Right renal pelvis (tissue), 4 donors: ENCODE measurements around the gene MUC2. TPM values are rescaled to one million over a fixed set of nuclear protein-coding genes. Genes with fewer than 3 reads are reported as not detected.

Experiments used
- DNase-seq, 4 donors: peaks; one replicate each; pipeline ENCODE4 v3.0.0-alpha.2; 2013; ENCODE audit warnings: low read depth in 4 of 4, low spot score in 3 of 4, missing footprints in 1 of 4
- polyA plus RNA-seq, 4 donors: library from polyadenylated mRNA; unstranded; fragments of 120-200 nt; gene quantifications; one replicate each; pipeline ENCODE4 v1.2.1, GENCODE V29; 2013; ENCODE audit not compliant: insufficient read length in 4 of 4

The MUC2 gene
- polyA plus RNA-seq, 4 donors = 0.01 to 0.66 (median 0.10) TPM

DNA sequence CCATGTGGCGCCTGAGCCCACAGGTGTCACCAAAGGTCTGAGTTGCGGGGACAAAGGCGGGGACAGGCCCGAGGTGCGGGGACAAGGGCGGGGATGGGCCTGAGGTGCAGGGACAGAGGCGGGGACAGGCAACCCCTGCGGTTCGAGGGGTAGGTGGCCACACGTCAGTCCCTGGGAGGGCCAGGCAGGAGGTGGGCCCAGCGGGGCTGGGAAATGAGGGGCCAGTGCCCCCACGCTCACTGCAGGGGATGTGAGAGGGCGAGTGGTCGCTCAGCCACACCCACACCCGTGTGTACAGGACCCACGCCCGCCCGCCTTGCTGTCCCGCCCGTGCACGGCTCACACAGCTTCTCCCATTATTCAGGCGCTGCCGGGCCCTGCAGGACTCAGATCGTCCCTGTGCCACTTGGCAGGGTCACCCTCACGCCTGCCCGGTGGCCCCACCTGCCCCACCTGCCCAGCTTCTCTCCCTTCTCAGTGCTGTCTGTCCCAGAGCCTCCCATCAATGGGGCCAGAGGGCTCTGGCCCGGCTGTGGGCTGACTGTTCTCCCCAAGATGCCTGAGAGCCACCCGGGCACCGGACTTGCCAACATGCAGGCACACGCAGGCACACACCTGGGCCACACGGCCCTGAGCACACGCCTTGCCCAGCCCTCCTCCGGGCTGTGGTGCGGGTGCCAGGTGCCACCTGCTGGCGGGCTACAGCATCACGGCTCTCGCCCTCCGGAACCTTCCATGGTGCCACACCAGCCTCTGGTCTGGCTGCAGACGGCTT is 23.9 kb upstream of the MUC2 start:
- DNase-seq = peak in 3 of 4 donors; percentile 47 to 65 (median 49)

DNA sequence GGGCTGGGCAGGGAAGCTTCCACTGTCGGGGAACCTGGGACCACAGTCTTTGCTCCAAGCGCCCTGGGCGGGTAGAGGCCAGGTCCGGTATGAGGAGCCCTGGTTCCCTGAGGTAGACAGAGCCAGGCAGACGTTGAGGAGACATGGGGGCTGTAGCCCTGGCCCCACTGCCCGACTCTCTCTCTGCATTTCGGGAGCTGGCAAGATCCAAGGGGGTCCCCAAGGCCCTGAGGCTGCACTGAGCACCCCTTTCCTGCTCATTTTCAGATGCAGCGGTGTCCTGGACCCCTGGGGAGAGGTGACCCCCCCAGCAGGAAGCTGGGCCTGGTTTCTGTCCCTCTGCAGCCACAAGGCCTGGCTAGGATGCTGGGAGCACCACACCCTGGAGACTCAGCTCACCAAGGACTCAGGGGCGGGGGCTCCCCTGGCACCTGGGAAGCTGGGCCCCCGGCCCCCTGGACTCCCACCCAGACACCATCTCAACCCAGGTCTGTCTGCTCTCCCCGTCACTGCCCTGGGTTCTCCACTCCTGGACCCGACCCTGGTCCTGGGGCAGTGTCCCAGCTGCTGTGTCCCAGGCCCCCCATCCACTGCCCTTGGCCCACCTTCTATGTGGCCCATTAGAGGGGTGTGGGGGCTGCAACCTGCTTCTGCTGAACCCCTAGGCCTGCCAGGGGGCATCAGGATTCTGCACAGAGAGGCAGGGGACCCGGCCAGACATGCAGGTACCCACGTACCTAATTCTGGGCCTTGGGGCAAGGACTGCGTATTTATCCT is 23.1 kb upstream of the MUC2 start:
- no peak for DNase-seq

DNA sequence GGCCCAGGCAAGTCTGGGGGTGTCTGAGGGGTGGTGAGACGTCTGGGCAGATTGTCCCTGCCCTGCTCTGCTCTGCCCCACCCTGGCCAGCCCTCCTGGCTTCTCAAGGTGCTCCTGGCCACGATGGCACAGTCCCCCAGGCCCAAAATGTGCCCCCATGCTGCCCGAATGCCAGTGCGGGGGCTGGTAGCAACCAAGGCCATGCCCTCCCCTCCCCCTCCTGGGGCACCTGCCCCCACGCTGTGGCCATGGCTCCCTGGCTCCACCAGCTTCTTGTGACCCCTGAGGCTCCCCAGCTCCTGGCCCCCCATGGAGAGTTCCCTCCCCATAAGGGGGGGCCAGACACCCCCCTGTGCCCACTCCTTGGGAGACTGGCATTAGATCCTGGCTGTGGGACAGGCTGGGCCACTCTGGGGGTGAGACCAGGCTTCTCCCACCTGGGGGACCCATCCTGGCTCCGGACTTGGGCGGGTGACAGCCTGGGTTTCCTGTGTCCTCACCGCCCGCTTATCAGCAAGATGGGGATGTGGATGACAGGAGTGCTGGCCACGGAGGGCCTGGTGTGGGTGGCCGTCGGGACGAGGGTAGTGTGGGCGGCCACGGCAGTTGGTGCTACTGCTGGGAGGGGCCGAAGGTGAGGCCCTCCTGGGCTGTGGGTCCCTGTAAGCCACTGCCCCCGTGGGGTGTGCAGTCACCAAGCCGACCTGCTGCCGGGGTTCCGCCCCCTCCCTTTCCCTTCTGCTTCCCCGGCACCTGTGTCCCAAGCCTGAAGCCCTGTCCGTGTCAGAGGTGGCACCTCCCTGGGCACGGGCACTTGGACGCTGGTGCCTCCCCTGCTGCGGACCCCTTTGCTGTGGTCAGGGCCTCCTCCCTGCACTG is 22.3 kb upstream of the MUC2 start:
- DNase-seq = no peak

DNA sequence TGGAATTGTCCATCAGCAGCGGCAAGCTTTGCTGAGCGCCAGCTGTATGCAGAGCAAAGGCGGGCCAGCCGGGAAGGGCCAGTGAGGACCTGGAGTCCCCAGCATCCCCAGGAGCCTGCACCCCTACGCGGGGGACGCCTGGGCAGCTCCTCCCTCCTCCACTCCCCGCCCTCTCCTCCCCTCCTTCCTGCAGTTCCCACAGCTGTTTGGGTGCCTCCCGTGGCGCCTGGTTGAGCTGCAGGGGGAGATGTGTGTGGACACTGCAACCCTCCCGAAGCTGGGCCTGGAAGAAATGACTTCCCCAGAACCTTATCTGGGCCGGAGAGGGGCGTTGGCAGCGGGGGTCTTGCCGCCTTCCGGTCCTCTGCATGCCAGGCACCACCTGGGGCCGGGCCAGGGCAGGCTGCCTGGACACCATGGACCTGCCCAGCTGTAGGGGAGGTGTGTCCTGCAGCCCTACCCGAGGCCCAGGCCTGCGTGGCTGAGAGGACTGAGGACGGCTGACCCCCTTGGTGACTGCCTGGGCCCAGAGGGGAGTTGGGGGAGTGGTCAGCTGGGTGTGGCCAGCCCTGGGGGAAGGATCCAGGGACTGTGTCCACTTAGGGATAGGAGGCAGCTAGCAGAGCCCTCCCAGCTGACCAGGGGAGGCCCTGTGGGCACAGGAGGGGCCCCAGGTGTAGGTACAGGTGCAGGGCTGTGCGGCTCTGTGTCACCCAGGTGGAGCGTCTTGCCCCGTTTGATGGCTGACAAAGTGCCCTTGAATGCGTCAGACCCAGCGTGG is 21.4 kb upstream of the MUC2 start:
- DNase-seq = no peak

DNA sequence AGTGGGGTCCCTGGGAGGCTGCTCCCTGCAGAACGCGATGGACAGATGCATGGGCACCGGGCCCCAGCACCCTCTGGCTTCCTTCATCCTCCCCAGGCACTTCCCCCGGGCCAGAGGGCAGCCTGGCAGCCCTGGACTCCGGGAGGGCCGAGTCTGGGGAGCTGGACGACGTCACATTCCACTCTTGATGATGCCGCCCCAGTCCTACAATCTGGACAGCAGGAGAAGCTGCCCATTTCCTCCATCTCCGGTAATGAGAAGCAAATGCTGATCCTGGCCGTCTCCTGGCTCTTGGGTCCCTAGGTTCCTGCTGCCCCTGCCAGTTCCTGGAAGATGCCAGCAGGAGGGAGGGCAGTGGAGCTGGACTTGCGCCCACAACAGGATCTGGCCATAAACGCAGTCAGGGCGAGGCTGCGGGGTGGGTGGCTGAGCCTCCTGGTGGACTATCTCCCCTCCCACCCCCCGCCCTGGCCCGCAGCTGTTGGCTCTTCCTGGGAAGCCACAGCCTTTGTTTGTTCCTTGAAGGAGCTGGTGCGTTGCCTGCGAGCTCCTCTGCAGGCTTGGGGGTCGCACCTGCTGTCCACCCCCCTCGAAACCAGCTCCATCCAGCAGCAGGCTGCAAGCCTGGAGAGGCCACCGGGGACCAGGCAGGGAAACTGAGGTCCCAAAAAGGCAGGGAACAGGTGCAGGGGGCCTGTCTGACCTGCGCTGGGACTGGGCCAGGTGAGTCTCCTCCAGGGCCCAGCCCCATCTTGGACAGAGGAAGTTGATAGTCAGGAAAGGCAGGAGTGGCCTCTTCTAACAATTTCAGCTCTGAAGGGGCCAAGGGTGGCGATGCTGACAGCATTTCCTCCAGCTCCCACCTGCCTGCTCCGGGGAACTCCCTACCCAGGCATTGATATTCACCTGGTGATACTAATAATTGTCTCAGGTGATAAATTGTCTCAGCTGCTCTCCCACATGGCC is 20.2 kb upstream of the MUC2 start:
- no peak for DNase-seq

DNA sequence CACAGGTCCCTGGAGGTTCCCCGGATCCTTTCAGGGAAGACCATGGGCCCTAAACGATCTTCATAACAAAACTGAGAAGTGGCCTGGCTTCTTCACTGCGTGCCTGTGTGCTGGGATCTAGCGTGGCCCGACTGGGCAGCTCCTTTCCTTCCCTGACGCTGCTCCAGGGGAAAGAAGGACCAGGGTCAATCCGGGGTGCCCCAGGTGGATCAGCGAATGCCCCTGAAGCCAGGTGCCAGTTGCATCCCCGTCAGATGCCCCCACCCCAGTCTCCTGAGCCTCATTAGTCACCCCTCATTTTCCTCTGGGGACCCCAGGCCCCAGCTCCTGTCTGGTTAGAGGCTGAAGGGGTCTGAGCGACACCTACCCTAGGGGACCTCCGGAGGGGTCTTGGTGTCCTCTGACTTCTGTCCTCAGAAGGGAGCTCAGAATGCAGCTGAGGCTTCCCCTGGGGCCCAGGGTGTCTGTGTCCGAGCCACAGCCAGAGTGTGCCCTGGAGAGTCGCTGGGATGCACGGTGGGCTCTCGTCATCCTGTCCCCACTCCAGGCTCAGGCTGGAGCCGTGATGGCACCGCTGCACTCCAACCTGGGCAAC is 19.5 kb upstream of the MUC2 start:
- DNase-seq = no peak

DNA sequence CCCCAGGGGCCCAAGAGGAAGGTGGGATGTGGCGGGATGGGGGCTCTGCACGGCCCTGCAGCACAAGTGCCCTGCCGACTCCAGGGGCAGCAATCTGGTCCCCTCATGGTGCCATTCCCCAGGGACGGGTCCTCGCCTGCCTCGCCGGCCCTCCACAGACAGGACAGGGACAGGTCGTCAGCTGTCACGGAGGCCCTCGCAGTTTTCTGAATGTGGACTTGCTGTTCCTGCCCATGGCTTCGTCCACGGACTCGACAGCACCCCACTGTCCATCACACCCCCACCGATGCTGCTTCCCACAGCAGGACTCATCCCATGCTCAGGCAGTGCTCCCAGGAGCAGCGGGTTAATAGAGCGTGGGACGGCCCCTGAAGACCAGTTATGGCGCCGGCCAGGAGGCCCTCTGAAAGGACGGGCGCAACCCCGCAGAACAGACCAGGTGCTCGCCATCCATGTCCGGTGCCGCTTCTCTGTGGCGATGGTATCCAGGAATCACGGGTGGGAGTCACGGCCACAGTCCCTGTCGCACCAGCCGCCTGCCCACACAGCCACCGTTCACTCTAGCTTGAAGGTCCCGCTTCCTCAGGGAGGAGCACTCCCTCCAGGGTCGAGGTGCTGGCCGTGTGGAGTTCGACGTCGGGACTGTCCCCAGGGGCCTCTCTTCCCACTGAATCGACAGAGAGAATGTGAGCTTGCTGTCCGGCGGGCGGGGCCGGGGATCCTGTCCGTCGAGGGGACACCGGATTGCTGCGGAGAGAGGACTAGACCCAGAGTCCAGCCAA is 18.5 kb upstream of the MUC2 start:
- no peak for DNase-seq

DNA sequence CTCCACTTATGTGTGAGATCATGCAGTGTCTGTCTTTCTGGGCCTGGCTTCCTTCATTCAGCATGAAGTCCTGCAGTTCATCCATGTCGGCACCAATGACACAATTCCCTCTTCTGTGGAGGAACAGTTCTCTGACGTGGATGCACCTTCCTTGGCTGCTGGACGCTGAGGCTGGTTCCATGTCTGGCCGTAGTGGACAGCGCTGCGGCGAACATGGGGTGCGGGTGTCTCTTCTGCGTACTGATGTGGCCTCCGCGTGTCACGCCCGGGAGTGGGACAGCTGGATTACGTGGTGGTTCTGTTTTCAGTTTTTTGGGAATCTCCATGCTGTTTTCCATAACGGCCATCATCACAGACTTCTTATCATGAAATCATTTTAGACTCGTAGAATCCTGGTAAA is 16.9 kb upstream of the MUC2 start:
- no peak for DNase-seq

DNA sequence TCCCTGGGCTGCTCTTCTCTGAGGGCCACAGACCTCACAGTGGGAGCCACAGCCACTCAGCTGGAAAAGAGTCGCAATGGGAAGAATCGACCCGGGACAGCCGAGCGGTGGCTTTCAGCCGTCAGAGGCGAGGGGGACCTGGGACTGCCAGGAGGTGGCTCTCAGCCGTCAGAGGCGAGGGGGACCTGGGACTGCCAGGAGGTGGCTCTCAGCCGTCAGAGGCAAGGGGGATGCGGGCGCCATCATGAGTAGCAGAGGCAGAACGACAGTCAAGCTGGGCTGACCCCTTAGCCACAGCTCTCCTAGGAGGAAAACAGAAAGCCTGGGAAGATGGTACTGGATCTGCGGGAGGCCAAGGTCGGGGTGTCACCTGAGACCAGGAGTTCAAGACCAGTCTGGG is 14.9 kb upstream of the MUC2 start:
- no peak for DNase-seq

DNA sequence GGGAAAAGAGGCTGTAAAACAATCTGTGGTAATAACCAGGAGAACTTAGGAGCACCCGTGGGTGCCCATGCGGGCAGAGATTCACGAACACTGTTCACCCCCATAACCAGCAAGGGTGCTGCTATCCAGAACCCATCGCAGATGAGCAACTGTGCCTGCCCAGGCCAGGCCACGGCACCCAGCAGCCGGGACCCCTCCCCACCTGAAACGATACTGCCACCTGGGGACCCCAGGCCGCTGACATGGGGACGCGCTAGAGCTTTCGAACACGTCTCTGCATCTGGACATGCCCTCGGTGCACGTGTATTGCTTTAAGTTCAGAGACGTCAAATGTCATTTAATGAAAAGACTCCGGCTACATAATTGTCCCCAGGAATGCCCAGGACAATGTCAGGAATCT is 14.3 kb upstream of the MUC2 start:
- no peak for DNase-seq

DNA sequence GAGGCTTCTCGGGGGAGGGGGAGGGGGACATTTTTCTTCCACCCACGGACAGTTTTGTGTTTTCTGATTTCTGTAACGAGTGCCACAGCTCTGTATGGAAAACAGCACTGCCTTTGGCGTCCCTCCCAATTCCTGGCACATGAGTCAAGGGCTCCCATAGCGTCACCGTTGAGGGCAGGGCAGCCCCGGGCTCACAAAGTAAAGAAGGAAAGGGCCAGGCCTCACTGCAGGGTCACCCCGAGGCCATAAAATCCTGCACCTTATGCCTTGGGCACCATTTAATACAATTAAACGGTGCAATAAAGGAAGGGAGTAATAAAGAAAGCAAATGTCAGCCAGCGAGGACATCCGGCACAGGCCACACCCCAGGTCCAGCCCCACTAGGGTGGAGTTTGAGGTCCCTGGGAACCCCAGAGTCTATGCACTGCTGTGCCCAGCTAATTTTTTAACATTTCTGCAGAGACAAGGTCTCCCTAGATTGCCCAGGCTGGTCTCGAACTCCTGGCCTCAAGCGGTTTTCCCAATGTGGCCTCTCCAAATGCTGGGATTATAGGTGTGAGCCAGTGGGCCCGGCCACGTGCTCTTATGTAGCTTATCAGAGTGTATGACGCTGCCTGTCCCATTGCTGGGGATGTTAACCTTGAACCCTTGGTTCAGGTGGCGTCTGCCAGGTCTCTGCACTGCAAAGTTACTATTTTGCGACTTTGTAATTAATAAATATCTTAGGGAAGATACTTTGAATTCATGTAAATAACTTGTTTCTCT is 13.6 kb upstream of the MUC2 start:
- DNase-seq = no peak

DNA sequence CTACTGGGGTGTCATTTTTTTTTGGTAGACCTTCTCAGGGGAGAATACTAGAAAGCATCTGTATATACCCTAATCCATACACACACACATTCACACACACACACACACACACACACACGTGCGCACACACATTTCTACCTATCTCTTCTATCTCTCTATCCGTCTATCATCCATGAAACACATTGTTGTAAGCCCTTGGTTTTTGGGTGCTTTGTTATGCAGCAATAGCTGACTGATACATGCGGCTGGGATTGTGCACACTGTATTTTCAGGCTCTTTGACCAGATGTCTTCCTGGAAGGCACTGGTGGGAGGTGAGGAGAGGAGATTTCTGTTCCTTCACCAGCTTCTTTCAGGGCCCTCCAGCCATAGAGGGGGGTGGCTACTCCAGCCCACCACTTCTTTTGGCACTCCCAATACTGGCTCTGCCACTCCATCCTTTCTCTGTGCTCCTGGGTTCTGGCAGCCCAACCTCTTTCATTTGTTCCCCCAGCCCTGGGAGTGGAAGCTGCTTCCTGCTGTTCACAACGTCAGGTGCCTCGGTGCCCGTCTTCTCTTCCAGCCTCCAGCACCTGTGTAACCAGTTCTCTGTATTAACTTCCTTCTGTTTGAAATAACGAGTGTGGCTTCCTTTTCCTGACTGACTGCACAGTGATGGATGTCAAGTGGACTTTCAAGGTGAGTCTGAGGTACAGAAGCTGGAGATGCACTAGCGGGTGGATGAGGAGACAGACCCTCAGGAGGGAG is 12.4 kb upstream of the MUC2 start:
- no peak for DNase-seq

DNA sequence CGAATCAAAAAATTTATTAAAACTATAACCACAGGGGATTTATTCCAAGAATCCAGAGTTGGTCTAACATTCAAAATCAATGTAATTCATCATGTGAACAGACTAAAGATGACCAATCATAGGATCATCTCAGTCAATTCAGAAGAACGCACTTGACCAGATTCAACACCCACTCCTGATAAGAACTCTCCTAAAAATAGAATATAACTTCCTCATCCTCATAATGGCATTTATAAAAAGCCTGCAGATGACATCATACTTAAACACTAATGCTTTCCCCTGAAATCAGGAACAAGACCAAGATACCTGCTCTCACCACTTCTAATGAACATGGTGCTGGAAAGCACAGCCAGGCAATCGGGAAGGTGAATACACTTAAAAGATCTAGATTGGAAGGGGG is 10.5 kb upstream of the MUC2 start:
- DNase-seq = no peak

DNA sequence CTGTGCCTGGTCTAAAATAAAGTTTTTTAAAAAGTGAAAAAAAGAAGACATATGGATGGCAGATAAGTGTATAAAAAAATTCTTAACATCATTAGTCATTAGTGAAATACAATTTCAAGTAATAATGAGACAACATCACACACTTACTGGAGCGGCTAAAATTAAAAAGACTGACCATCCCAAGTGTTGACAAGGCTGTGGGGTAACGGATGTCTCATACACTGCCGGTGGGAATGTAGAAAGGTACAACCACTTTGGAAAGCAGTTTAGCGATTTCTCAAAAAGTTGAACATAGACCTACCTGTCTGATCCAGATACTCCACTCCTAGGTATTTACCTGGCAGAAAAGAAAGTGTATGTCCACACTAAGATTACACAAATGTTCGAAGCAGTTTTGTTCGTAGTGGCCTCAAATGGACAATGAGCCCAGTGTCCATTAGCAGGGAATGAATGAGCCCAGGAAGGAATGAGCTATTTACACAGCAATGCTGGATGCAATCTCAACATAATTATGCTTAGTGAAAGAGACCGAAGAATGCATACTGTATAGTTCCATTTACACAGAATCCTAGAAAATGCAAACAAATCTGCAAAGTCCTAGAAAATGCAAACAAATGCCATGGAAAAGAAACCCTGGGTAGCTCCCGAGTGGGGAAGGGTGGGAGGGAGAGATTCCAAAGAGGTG is 6.7 kb upstream of the MUC2 start:
- DNase-seq = no peak

DNA sequence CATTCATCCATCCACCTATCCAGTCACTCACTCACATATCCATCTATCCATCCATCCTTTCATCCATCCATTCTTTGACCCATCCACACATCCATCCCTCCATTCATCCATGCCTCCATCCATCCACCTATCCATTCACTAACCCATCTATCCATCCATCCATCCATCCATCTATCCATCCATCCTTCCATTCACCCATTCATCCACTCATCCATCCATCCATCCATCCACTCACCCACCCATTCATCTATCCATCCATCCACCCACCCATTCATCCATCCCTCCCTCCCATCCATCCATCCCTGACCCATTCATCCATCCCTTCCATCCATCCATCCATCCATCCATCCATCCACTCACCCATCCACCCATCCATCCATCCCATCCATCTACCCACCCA is 4.9 kb upstream of the MUC2 start:
- DNase-seq = no peak
